ENCODE results near the gene NDE1. TPM values are rescaled to one million over a fixed set of nuclear protein-coding genes. Genes with fewer than 3 reads are reported as not detected.

Gene NDE1
- total RNA-seq, 1 experiment from 2014 or later: 162 TPM

GRCh38 chr16:15771694-15772093, 121.6 kb downstream of the NDE1 start:
- POLR2A ChIA-PET: no interaction called here
- BruUV-seq (replicated peaks): no TSS peak
- no peaks in the 10 kb centered on the region for H3K36me3 Mint-ChIP-seq (ENCODE audit: insufficient read depth, unreplicated experiment)
- no peak overlapping the region for H3K27ac Mint-ChIP-seq (ENCODE audit: low read depth, unreplicated experiment)
- CTCF ChIA-PET: interaction anchor here (1.3 kb wide), 1 partner anchor 16 kb away, joined by 3 read pairs; no protein-coding TSS in a partner anchor
- peaks cover 38% of the 10 kb centered on the region for H3K27me3 Mint-ChIP-seq (ENCODE audit: insufficient read depth, unreplicated experiment)
- H3K4me3 Mint-ChIP-seq (ENCODE audit: unreplicated experiment): no peak overlapping the region
- DNase-seq (ENCODE audit: unreplicated experiment): no peak
- intact Hi-C loops (cut with micrococcal nuclease): no loop called here
- H3K4me1 Mint-ChIP-seq (ENCODE audit: insufficient read depth, unreplicated experiment): no peaks in the 10 kb centered on the region
- no peaks in the 10 kb centered on the region for H3K9me3 Mint-ChIP-seq (ENCODE audit: unreplicated experiment)
- no peak for TF ChIP-seq CTCF (IDR thresholded peaks at IDR 0.05; ENCODE audit: unreplicated experiment)

GRCh38 chr16:15772579-15773293, 122.7 kb downstream of the NDE1 start:
- H3K4me3 Mint-ChIP-seq (ENCODE audit: unreplicated experiment): no peak overlapping the region
- no peaks in the 10 kb centered on the region for H3K36me3 Mint-ChIP-seq (ENCODE audit: insufficient read depth, unreplicated experiment)
- TF ChIP-seq CTCF (IDR thresholded peaks at IDR 0.05; ENCODE audit: unreplicated experiment): no peak
- H3K4me1 Mint-ChIP-seq (ENCODE audit: insufficient read depth, unreplicated experiment): no peaks in the 10 kb centered on the region
- ChIA-PET POLR2A (no interaction called here), CTCF (interaction anchor here (0.5 to 1.3 kb wide), 6 partner anchors 9 to 414 kb away, joined by 3 to 5 read pairs (median 3); no protein-coding TSS in a partner anchor)
- no peaks in the 10 kb centered on the region for H3K9me3 Mint-ChIP-seq (ENCODE audit: unreplicated experiment)
- intact Hi-C loops (cut with micrococcal nuclease): no loop called here
- peaks cover 43% of the 10 kb centered on the region for H3K27me3 Mint-ChIP-seq (ENCODE audit: insufficient read depth, unreplicated experiment)
- no peak for DNase-seq (ENCODE audit: unreplicated experiment)
- H3K27ac Mint-ChIP-seq (ENCODE audit: low read depth, unreplicated experiment): no peak overlapping the region
- BruUV-seq (replicated peaks): no TSS peak

DNA sequence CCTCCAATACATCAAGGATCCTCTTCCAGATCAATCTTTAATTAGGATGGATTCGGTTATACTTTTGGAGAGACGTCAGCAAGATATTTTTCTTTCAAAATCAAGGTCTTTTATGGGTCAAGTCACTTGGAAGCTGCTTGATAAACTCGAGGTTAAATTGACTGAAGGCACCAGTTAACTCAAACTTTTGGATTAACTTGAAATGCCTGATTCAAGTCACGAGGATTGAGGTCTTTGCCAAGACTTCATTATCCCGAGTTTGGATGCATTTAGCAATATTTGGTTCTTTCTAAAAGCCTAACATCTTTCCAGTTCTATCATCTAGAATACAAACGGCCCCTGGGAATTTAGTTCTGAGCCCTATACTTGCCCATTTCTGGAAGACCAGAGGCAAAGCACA, 123.9 kb downstream of the NDE1 start:
- no peaks in the 10 kb centered on the region for H3K36me3 Mint-ChIP-seq (ENCODE audit: insufficient read depth, unreplicated experiment)
- H3K27me3 Mint-ChIP-seq (ENCODE audit: insufficient read depth, unreplicated experiment): peaks cover 43% of the 10 kb centered on the region
- H3K27ac Mint-ChIP-seq (ENCODE audit: low read depth, unreplicated experiment): no peak overlapping the region
- TF ChIP-seq CTCF (IDR thresholded peaks at IDR 0.05; ENCODE audit: unreplicated experiment): no peak
- ChIA-PET POLR2A (no interaction called here), CTCF (interaction anchor here (1.3 to 5.0 kb wide), 2 partner anchors 8 to 10 kb away, joined by 4 to 25 read pairs; no protein-coding TSS in a partner anchor)
- intact Hi-C loops (cut with micrococcal nuclease): no loop called here
- H3K4me3 Mint-ChIP-seq (ENCODE audit: unreplicated experiment): no peak overlapping the region
- H3K9me3 Mint-ChIP-seq (ENCODE audit: unreplicated experiment): no peaks in the 10 kb centered on the region
- DNase-seq (ENCODE audit: unreplicated experiment): no peak
- H3K4me1 Mint-ChIP-seq (ENCODE audit: insufficient read depth, unreplicated experiment): no peaks in the 10 kb centered on the region
- BruUV-seq (replicated peaks): no TSS peak

GRCh38 chr16:15775209-15775608, 125.2 kb downstream of the NDE1 start:
- Mint-ChIP-seq H3K36me3 (ENCODE audit: insufficient read depth, unreplicated experiment) (no peaks in the 10 kb centered on the region), H3K4me1 (ENCODE audit: insufficient read depth, unreplicated experiment) (no peaks in the 10 kb centered on the region), H3K9me3 (ENCODE audit: unreplicated experiment) (no peaks in the 10 kb centered on the region), H3K27me3 (ENCODE audit: insufficient read depth, unreplicated experiment) (peaks cover 42% of the 10 kb centered on the region), H3K4me3 (ENCODE audit: unreplicated experiment) (no peak overlapping the region), H3K27ac (ENCODE audit: low read depth, unreplicated experiment) (no peak overlapping the region)
- ChIA-PET CTCF (interaction anchor here (0.5 to 5.0 kb wide), 4 partner anchors 9 to 234 kb away, joined by 3 to 25 read pairs (median 4); no protein-coding TSS in a partner anchor), POLR2A (no interaction called here)
- no peak for TF ChIP-seq CTCF (IDR thresholded peaks at IDR 0.05; ENCODE audit: unreplicated experiment)
- intact Hi-C loops (cut with micrococcal nuclease): no loop called here
- DNase-seq (ENCODE audit: unreplicated experiment): no peak
- no TSS peak for BruUV-seq (replicated peaks)

Data from MCF 10A (cell line).